BJ (cell line): ENCODE data around the gene DGLUCY. TPM values are rescaled to one million over a fixed set of nuclear protein-coding genes. Genes with fewer than 3 reads are reported as not detected.
"Not testable (repeated sequence)": the region's sequence is repeated elsewhere in the genome, so short reads cannot be mapped to it uniquely, and the experiment has no call there.

ENCODE experiments used
- CTCF ChIA-PET: fragments of 350-600 bp; formaldehyde crosslinking; extraction: SDS; loops from one replicate; lab custom pipeline; 2021; ENCODE audit warnings: antibody characterized with exemption, inconsistent platforms; lab: Yijun Ruan, JAX
- POLR2A ChIA-PET: fragments of 300-600 bp; sonication (Branson Sonifier 250); formaldehyde crosslinking; extraction: SDS; loops from one replicate; lab custom pipeline; 2021; ENCODE audit warnings: antibody characterized with exemption; lab: Charles Lee
- DNase-seq: peaks from one replicate; pipeline ENCODE4 v3.0.0-alpha.2; 2011; ENCODE audit warnings: low read depth
- H3K27me3 ChIP-seq: 2 replicates; pipeline ENCODE4 v1.6.0; 2011; ENCODE audit warnings: low read length; ENCODE audit not compliant: control insufficient read depth, insufficient read depth
- H3K36me3 ChIP-seq: 2 replicates; pipeline ENCODE4 v1.5.1; 2011; ENCODE audit warnings: low read length; ENCODE audit not compliant: control insufficient read depth, insufficient read depth
- H3K4me3 ChIP-seq: 2 replicates; pipeline ENCODE4 v1.5.1; 2011; ENCODE audit warnings: low read depth, mild to moderate bottlenecking, control low read depth, low read length
- CTCF ChIP-seq: IDR thresholded peaks from 2 replicates; pipeline ENCODE4 v1.5.1; 2011; ENCODE audit warnings: low read depth, mild to moderate bottlenecking, control low read depth, inconsistent platforms, low read length, moderate library complexity; ENCODE audit not compliant: insufficient read depth
- polyA plus RNA-seq: library from polyadenylated mRNA; depleted of rRNA; stranded (reverse); fragments of >200 nt; gene quantifications from 2 replicates; pipeline ENCODE4 v1.2.3, GENCODE V29; 2011

The DGLUCY gene
- polyA plus RNA-seq, 1 experiment: 18.9 TPM

- CTCF ChIA-PET: no interaction called here
- no peak for DNase-seq
Observed at GRCh38 chr14:91221270-91221669, 107.4 kb downstream of the DGLUCY start.

GRCh38 chr14:91223028-91223783 lies 109.3 kb downstream of the DGLUCY start:
- no peak for TF ChIP-seq CTCF
- POLR2A ChIA-PET: no interaction called here
- CTCF ChIA-PET: no interaction called here
- no peak for DNase-seq
- H3K4me3 ChIP-seq: no peak overlapping the region
- no peaks in the 10 kb centered on the region for H3K36me3 ChIP-seq
- no peaks in the 10 kb centered on the region for H3K27me3 ChIP-seq

More at GRCh38 chr14:91221270-91221669, 107.4 kb downstream of the DGLUCY start:
- no peak overlapping the region for H3K4me3 ChIP-seq
- H3K27me3 ChIP-seq: no peaks in the 10 kb centered on the region
- no peak for TF ChIP-seq CTCF
- POLR2A ChIA-PET: no interaction called here
- no peaks in the 10 kb centered on the region; the same call in 1 of the 2 replicates for H3K36me3 ChIP-seq

- no peak overlapping the region for H3K4me3 ChIP-seq
- ChIA-PET CTCF (no interaction called here), POLR2A (no interaction called here)
- H3K36me3 ChIP-seq: no peaks in the 10 kb centered on the region
- H3K27me3 ChIP-seq: no peaks in the 10 kb centered on the region
- DNase-seq: no peak
- TF ChIP-seq CTCF: no peak
Observed at GRCh38 chr14:91225025-91225424, 111.2 kb downstream of the DGLUCY start.

- H3K27me3 ChIP-seq, POLR2A ChIA-PET, DNase-seq, H3K4me3 ChIP-seq, H3K36me3 ChIP-seq: not testable (repeated sequence)
- CTCF ChIA-PET: interaction anchor here (1.3 kb wide), 1 partner anchor 9 kb away, joined by 4 read pairs; no protein-coding TSS in a partner anchor
Observed at GRCh38 chr14:91226360-91226759, 112.5 kb downstream of the DGLUCY start.

- ChIA-PET POLR2A (no interaction called here), CTCF (interaction anchor here (1.6 kb wide), 1 partner anchor 8 kb away, joined by 3 read pairs; no protein-coding TSS in a partner anchor)
- no peak for TF ChIP-seq CTCF
- H3K4me3 ChIP-seq: no peak overlapping the region
- no peak for DNase-seq
- H3K27me3 ChIP-seq: no peaks in the 10 kb centered on the region
- H3K36me3 ChIP-seq: no peaks in the 10 kb centered on the region
Observed at GRCh38 chr14:91227183-91227628, 113.3 kb downstream of the DGLUCY start.
